Suprapubic skin (tissue), 4 donors: ENCODE results near the gene NEXN.

Experiments used
- EP300 ChIP-seq: sonication (generic); formaldehyde crosslinking; IDR thresholded peaks from one replicate; pipeline ENCODE4 v1.6.1; 2017; ENCODE audit warnings: antibody characterized with exemption
- POLR2A ChIP-seq, 2 donors: fragments of 450-650 bp; IDR thresholded peaks; one replicate each; pipeline ENCODE4 v1.6.1; 2017; ENCODE audit warnings: antibody characterized with exemption in 2 of 2, mild to moderate bottlenecking in 2 of 2, moderate library complexity in 2 of 2
- POLR2AphosphoS5 ChIP-seq, 3 donors: sonication (generic); formaldehyde crosslinking; IDR thresholded peaks; one replicate each; pipeline ENCODE4 v1.6.1; 2017; ENCODE audit warnings: antibody characterized with exemption in 3 of 3
- TF ChIP-seq, protein P1 (sequence below), 2 donors: fragments of 200-600 bp in 1 of 2; fragments of 450-650 bp in 1 of 2; sonication (generic) in 1 of 2; IDR thresholded peaks; one replicate each; pipeline ENCODE4 v1.5.1; 2016 to 2019; ENCODE audit warnings: antibody characterized with exemption in 2 of 2, mild to moderate bottlenecking in 1 of 2, moderate library complexity in 1 of 2

DNA sequence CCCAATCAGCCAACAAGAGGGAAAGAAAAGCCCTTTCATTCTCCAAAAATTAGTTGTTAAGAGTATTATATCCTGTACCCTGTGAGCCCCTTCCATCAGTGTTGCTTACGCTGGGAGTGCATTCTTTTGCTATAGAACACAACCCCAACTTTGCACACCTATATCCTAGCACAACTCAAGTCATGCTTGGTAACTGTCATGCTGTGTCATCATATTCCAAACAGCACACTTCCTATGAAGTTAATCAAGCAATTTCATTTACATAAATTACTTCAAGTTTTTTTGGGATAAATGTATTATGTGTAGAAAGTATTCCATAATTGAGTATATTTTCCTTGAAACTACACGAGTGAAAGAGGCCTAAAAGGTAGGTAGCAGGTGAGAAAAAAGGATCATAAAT lies 70.4 kb downstream of the NEXN start:
- TF ChIP-seq POLR2A (IDR thresholded peaks at IDR 0.05) (no peak), POLR2AphosphoS5 (IDR thresholded peaks at IDR 0.05) (no peak), EP300 (no peak)
- TF ChIP-seq, protein P1, sequence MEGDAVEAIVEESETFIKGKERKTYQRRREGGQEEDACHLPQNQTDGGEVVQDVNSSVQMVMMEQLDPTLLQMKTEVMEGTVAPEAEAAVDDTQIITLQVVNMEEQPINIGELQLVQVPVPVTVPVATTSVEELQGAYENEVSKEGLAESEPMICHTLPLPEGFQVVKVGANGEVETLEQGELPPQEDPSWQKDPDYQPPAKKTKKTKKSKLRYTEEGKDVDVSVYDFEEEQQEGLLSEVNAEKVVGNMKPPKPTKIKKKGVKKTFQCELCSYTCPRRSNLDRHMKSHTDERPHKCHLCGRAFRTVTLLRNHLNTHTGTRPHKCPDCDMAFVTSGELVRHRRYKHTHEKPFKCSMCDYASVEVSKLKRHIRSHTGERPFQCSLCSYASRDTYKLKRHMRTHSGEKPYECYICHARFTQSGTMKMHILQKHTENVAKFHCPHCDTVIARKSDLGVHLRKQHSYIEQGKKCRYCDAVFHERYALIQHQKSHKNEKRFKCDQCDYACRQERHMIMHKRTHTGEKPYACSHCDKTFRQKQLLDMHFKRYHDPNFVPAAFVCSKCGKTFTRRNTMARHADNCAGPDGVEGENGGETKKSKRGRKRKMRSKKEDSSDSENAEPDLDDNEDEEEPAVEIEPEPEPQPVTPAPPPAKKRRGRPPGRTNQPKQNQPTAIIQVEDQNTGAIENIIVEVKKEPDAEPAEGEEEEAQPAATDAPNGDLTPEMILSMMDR (IDR thresholded peaks at IDR 0.05): no peak
